H1 (cell line): ENCODE measurements around the gene HSD17B2.

Experiments
- ATF2 ChIP-seq: IDR thresholded peaks from 2 replicates; pipeline ENCODE4 v1.6.1; 2012; ENCODE audit warnings: low read length, inconsistent platforms
- BRCA1 ChIP-seq: IDR thresholded peaks from 2 replicates; pipeline ENCODE4 v1.6.1; 2012; ENCODE audit warnings: low read depth, low read length, improper control_type of control experiment
- CTBP2 ChIP-seq: IDR thresholded peaks from 2 replicates; pipeline ENCODE4 v1.7.0; 2011; ENCODE audit warnings: borderline replicate concordance, mild to moderate bottlenecking, moderate library complexity, mixed read lengths, low read length; ENCODE audit not compliant: insufficient read depth, insufficient read length
- CTCF ChIP-seq, 3 experiments: IDR thresholded peaks; 1 replicate in 2 of 3; 2 replicates in 1 of 3; pipeline versions ENCODE4 v1.5.1 to v1.6.1; 2011; ENCODE audit warnings: low read length in 3 of 3, mild to moderate bottlenecking in 3 of 3, inconsistent platforms in 2 of 3, low read depth in 1 of 3, moderate library complexity in 1 of 3; ENCODE audit not compliant: insufficient read depth in 1 of 3; ENCODE audit errors: control extremely low read depth in 1 of 3
- EP300 ChIP-seq, 2 experiments: IDR thresholded peaks; 1 replicate in 1 of 2; 2 replicates in 1 of 2; pipeline ENCODE4 v1.6.1; 2011 to 2012; ENCODE audit warnings: low read depth in 2 of 2, low read length in 2 of 2, mild to moderate bottlenecking in 2 of 2, borderline replicate concordance in 1 of 2, inconsistent platforms in 1 of 2, moderate library complexity in 1 of 2
- FOSL1 ChIP-seq: IDR thresholded peaks from 2 replicates; pipeline ENCODE4 v1.6.1; 2011; ENCODE audit warnings: mild to moderate bottlenecking, low read depth, low read length, moderate library complexity; ENCODE audit not compliant: insufficient read depth
- GABPA ChIP-seq: IDR thresholded peaks from 2 replicates; pipeline ENCODE4 v1.6.1; 2011; ENCODE audit warnings: mild to moderate bottlenecking, low read length, moderate library complexity, borderline replicate concordance; ENCODE audit not compliant: insufficient read depth
- HDAC2 ChIP-seq, 2 experiments: fragments of 300-600 bp in 1 of 2; sonication (generic) in 1 of 2; IDR thresholded peaks; 2 replicates each; pipeline ENCODE4 v1.6.1; 2011 to 2012; ENCODE audit warnings: low read depth in 2 of 2, low read length in 2 of 2, mild to moderate bottlenecking in 2 of 2, moderate library complexity in 2 of 2, borderline replicate concordance in 1 of 2, inconsistent platforms in 1 of 2
- MAFK ChIP-seq: IDR thresholded peaks from 2 replicates; pipeline ENCODE4 v1.6.1; 2012; ENCODE audit warnings: low read depth, mild to moderate bottlenecking, improper control_type of control experiment, low read length
- MAX ChIP-seq: IDR thresholded peaks from 2 replicates; pipeline ENCODE4 v1.6.1; 2012; ENCODE audit warnings: inconsistent platforms
- RAD21 ChIP-seq, 2 experiments: IDR thresholded peaks in 1 of 2; conservative IDR thresholded peaks in 1 of 2; 2 replicates each; pipeline ENCODE4 v1.6.1; 2011; ENCODE audit warnings: low read depth in 2 of 2, low read length in 2 of 2, improper control_type of control experiment in 1 of 2, inconsistent platforms in 1 of 2, mild to moderate bottlenecking in 1 of 2, moderate library complexity in 1 of 2
- TCF12 ChIP-seq: IDR thresholded peaks from 2 replicates; pipeline ENCODE4 v1.6.1; 2011; ENCODE audit warnings: low read depth, mild to moderate bottlenecking, low read length

GRCh38 chr16:82082097-82082496, 47.0 kb downstream of the HSD17B2 start:
- TF ChIP-seq GABPA (no peak), CTCF (IDR thresholded peaks at IDR 0.05; ENCODE audit: control extremely low read depth in 1 of 3, insufficient read depth in 1 of 3, low read depth in 1 of 3, low read length in 3 of 3) (no peak), RAD21 (IDR thresholded peaks at IDR 0.05 in 1 of 2, conservative IDR thresholded peaks at IDR 0.05 in 1 of 2; ENCODE audit: low read depth in 2 of 2, low read length in 2 of 2) (no peak), EP300 (IDR thresholded peaks at IDR 0.05; ENCODE audit: borderline replicate concordance in 1 of 2, low read depth in 2 of 2, low read length in 2 of 2) (no peak), ATF2 (no peak), MAFK (no peak), CTBP2 (no peak), TCF12 (no peak), HDAC2 (IDR thresholded peaks at IDR 0.05; ENCODE audit: borderline replicate concordance in 1 of 2, low read depth in 2 of 2, low read length in 2 of 2) (no peak), FOSL1 (no peak), BRCA1 (no peak), MAX (no peak)
